GM19452 (cell line): ENCODE measurements around the gene MCM8.

Experiments
- ATAC-seq: cut with Tn5 transposase; IDR thresholded peaks from one replicate; pipeline ENCODE4 v1.9.1; 2021; ENCODE audit not compliant: unreplicated experiment

MCM8 gene

GRCh38 chr20:5950271-5951031 is at the start of gene MCM8, which contains the start of gene TRMT6:
Gene MCM8 (plus strand): TSS chr20:5950652. CDS start chr20:5952016, 1,364 bp downstream.
Gene TRMT6 (minus strand): TSS chr20:5950533. CDS start chr20:5950405, 128 bp downstream.
- ATAC-seq = peak; percentile 96

DNA sequence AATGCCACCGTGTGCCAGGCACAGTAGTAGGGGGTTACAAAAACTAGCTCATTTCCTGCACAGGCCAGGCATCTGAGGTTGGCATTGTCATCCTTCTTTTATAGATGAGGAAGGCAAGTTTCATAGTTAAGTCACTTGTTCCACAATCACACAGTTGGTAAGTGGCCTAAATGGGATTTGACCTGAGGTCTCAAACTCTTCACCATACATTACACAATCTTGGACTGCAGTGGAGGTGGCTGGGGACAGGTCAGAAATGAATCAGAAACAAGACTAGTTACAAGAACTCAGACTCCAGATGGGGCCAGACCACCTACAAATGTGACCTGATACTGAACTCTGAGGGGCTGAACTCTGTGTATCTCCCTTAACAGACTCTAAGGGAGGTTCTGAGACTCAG is 49.5 kb upstream of the MCM8 start:
- no peak for ATAC-seq

DNA sequence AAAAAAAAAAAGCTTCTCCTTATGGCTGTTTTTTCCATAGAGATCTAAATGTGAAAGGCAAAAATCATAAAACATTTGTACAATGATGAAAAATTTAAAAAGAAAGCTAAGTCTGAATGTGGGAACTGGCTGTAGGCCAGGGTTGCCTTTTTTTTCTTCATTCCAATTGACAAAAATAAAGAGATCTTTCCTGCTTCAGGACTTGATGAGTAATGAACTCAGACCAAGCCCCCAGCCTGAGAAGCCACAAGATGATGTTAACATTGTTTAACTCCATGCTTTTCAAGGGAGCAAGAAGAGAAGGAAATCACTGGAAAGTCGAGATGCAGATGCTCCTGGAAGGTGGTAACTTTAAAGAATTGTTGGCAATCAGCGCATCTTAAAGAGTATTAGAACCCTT is 41.5 kb upstream of the MCM8 start:
- ATAC-seq = no peak

- no peak for ATAC-seq
Measured at GRCh38 chr20:5910186-5910585, 40.3 kb upstream of the MCM8 start.

DNA sequence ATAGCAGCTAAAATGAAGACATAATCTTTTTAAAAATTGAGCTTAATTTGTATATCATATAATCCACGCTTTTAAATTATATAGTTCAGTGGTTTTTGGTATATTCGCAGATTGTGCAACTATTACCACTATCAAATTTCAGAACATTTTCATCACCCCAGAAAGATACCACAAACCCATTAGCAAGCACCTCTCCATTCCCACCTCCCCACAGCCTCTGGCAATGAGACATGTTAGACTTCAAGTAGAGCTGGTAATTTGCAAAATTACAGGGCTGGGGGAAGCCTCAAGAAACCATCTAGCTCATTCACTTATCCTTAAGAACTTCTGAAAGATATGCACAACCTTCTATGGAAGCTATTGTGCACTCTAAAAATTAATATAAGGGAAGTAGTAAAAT is 37.3 kb upstream of the MCM8 start:
- ATAC-seq = no peak

DNA sequence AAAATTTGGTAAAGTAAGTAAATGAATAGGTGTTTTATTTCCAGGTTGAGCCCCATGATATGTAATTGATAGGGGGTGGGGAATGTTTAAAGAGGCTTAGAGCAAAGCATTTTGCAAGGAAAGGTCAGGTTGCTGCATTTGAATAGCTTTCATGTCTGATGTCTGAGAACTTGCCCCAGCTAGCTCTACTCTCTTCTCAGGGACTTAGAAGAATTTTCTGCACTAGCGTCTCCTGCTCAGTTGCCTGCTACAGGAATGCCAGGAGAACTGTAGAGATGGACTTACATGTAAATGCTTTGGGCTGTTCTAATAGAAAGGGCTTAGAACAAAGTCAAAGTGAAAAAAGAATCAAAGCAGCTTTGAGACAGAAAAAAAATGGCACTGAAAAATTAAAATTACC is 35.6 kb upstream of the MCM8 start:
- ATAC-seq = no peak

DNA sequence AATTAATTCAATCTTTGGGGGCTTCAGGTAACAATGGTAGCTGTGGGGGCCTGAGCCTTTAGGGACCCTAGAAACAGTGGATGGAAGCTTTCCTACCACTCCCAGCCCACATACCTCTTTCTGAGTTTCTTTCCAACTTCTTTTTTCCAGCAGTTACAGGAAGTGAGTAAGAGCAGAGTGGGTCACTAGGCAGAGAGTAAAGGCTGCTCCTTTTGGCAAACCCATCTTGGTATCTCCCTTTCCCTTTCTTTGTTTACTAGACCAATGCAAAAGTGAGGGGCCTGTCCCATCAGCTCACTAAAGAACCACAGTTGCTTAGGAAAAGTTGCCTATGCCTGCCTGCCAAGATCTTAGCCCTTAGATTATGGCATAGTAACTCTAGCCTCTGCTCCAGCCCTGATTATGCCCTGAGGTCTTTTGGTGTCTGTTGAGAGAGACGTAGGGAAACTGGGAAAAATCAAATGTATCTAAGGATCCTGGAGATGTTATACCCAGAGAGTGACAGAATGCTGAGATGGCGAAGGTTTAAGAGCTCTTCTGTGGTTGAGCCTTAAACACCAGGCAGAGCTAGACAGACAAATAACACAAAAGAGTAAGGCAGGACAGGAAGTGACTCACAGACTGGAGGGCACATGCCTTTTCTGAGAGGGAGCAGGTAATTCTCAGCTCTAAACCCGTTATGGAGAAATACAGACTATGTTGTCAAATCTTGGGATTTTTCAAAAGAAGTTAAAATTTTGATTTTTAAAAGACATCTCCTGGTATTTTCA is 31.4 kb upstream of the MCM8 start:
- no peak for ATAC-seq

- no peak for ATAC-seq
Measured at GRCh38 chr20:5919626-5920544, 30.6 kb upstream of the MCM8 start.

GRCh38 chr20:5920581-5920980 is 29.9 kb upstream of the MCM8 start:
- ATAC-seq = no peak

GRCh38 chr20:5923493-5923892 is 27.0 kb upstream of the MCM8 start:
- ATAC-seq = no peak

GRCh38 chr20:5925551-5925950 is 24.9 kb upstream of the MCM8 start:
- ATAC-seq = no peak

- no peak for ATAC-seq
Measured at GRCh38 chr20:5927749-5928462, 22.5 kb upstream of the MCM8 start.

- no peak for ATAC-seq
Measured at GRCh38 chr20:5928836-5929715, 21.4 kb upstream of the MCM8 start.

- ATAC-seq = no peak
Measured at GRCh38 chr20:5931411-5931810, 19.0 kb upstream of the MCM8 start.

GRCh38 chr20:5932796-5933195 is 17.7 kb upstream of the MCM8 start:
- no peak for ATAC-seq

GRCh38 chr20:5933802-5934436 is 16.5 kb upstream of the MCM8 start:
- peak; percentile 74 for ATAC-seq

- no peak for ATAC-seq
Measured at GRCh38 chr20:5935384-5935783, 15.1 kb upstream of the MCM8 start.

- no peak for ATAC-seq
Measured at GRCh38 chr20:5936238-5936637, 14.2 kb upstream of the MCM8 start.

DNA sequence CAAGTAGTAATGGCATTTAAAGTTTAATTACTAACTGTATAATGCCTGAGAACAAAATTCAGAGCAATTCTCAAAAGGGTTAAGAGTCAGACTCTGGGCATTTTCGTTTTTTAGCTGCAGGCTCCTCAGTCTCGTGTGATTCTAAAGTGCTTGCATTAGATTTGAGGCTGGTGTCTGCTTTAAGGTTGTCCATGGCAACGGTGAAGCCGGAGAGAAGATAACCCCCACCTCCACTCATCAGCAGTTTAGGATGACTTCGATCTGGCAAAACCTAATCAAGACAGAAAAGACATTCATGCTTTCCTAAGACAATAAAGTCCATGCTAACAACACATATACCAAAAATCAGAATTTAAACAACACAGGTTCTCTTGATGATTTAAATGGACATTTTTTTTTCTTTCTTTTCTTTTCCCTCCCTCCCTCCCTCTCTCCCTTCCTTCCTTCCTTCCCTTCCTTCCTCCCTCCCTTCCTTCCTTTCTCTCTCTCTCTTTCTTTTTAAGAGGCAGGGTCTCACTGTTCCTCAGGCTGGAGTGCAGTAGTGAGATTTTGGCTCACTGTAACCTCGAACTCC is 11.9 kb upstream of the MCM8 start:
- ATAC-seq = no peak
